HG03095 (cell line): ENCODE measurements around the gene FHIT.

Experiments
- ATAC-seq: cut with Tn5 transposase; IDR thresholded peaks from one replicate; pipeline ENCODE4 v1.9.1; 2021; ENCODE audit warnings: moderate library complexity; ENCODE audit not compliant: unreplicated experiment

The FHIT gene

DNA sequence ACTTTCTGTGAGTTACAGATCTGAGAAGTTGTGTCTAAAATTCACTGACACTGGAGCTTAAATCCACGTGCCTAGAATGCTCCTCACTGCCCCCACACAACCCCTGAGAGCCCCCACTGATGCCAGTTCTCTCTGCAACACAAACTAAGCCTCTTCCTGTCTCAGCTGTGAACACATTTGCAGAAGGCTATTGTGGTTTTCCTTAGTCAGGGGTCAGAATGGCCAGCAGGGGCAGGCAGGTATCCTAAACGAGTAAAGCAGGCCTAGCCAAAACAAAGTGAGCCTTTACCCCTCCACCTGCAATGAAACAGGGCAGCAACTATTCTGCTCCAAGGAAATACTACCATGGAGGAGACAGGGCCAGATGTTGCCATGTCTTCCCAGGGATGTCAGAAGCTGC, 78.6 kb downstream of the FHIT start:
- ATAC-seq, result peak; percentile 57

DNA sequence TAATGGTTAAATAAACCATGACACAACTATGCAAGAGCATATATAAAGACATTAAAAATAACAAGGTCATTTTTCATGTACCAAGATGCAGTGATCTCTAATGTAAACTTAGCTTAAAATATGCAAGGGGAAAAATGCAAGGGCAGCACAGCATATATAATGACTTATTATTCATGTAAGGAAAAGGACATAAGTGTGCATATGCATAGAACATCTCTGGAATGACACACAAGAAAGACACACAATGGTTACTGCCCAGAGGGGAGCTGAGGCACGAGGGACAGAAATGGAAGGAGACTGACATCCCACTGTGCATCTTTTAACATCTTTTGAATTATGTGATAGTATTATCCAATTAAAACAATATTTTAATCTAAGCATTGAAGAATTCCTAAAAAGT, 79.0 kb downstream of the FHIT start:
- no peak for ATAC-seq

DNA sequence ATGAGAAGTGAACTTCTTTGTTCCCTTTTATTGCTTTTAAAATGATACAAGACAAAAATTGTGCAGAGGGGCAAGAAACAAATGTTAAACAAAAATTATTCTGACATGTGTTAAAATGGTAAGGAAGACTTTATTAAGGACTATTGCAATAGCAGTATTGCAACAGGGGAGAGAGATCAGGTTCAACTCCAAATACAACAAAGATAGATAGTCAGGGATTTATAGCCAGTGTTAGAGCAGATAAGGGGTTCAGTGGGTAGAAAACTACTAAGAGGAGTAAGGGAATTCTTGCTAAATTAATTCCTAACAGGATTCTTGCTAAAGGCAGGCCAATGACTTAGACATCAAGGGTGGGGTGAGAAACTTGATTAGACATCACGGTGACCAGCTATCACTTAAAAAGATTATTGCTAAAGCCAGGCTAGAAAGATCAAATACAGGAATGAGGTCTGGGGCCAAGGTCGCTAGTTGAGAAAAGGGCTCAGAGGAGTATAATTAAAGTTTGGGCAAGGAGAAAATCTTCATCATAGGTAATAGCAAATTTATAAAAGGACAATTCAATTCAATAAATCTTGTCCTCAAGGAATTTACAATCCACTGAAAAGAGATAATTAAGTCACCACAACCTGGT, 81.5 kb downstream of the FHIT start:
- ATAC-seq, result no peak

- ATAC-seq, result no peak
Measured at GRCh38 chr3:61168286-61168685, 83.0 kb downstream of the FHIT start.

DNA sequence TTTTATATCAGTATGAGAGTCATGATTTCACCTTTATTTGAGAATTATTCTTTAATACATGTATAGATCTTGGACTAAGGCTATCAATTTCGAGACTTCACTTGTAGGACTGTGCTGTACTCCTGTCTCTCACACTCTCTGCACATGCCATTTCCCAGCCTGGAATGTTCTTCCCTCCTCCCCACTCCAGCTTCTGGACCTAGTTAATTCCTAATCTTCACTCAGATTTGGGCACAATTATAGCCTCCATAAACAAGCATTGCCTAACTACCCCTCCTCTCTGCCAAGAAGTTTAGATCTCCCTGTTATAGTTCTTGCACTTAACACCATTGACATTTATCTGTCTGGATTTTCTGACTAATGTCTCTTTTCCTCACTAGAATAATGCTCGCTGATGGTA, 88.3 kb downstream of the FHIT start:
- no peak for ATAC-seq

GRCh38 chr3:61158667-61159066, 92.6 kb downstream of the FHIT start:
- ATAC-seq, result no peak

DNA sequence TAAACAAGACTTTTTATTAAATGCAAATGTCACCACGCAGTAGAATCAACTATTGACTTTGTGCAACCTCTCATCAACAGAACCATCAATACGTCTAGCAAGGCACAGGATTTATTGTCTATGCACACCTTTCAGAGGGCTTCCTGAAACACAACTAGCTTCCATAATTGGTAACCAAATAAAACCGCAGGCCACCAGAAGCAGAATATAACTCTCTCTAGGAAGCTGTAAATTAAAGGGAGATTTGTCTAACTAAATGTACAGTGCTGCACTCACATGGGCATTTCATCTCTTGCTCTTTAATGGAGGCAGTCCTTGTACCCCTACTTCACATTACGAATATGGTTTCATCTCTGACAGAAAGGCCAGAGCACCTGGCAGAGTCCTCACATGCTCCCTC, 93.0 kb downstream of the FHIT start:
- no peak for ATAC-seq

- no peak for ATAC-seq
Measured at GRCh38 chr3:61157414-61157813, 93.8 kb downstream of the FHIT start.

- no peak for ATAC-seq
Measured at GRCh38 chr3:61155701-61156292, 95.5 kb downstream of the FHIT start.

DNA sequence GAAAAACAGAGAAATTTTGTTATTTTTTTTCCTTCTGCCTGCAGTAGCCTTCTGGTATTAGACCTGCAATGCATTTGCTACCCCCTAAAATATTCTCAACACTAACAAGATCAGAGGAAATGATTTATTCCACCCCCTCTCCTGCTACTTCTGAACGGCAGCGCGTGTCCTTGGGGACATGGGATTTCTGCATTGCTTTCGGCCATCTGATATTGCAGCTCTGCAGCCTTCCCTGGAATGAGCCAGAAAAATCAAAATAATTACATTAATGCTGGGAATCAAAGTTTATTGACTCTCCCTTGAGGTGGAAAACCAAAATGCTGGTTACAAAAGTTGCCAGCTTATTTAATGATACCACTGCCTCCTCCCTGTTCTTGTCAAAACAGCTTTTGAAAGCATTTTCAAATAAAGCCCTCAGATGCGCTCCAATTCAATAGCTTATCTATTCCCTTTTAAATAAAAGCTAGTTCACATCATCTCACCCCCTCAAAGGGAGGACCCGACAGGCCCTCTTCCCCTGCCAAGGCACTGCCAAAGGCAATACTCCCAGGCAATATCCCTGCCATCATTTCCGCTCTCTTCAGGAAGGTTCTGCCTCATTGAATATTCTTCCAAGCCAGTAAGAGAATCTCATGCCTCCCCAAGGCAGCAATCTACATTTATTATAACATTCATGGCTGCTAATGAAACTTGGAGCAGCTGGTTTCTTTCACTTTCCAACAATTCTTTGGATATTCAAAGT, 96.6 kb downstream of the FHIT start:
- ATAC-seq, result no peak

GRCh38 chr3:61152071-61152470, 99.2 kb downstream of the FHIT start:
- ATAC-seq, result no peak

DNA sequence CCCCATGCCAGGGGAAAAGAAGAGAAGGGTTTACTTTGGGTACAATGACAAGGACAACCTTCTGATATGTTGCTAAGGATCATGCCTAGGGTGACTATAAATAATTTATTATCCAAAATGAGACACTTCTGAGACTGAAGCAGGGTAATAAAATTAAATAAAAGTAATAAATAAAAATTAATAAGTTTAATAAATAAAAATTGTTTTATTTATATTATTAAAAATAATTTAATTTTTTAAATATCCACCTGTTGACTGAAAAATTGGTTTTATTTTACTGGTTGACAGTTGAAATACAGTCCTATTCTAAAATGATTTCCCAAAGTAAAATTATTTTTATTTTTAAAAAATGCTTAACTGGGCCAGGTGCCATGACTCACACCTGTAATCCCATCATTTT, 102.0 kb downstream of the FHIT start:
- ATAC-seq, result no peak

DNA sequence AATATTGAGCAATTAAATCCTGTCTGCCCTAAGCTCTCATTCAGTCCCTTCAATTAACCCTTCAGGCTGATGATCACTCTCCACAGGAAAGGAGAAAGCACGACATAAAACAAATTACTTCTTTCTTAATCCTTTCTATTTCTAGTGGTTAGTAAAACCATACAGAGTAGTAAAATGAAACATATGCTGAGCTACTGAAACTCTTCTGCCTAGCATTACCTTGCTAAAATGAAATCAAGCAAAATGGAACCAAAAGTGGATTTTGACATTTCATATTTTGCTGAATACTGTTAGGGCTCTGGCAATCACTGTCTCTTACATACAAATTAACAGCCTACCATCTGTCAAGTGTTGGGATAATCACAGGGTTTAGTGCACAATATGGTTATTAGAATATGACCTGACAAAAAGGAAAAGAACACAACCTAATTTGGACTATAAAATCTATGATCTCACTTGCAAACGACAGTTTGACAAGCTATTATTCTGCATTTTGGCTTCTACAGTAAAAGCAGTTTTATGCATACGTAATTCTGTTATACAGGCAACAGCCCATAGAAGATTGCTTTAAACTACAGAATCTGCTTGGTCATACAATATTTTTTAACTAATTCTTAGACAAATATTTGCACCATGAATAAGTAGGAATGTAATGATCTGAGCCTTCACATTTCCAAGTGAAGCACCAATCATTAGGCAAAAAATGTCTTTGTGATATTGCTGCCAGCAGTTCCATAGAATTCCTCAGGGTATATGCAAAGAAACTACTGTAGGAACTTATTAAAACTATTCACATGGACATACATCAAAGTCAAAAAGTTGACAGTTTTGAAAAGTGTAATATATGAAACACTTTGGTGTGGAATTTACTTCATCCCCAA, 105.0 kb downstream of the FHIT start:
- ATAC-seq, result no peak

- ATAC-seq, result no peak
Measured at GRCh38 chr3:61141697-61142096, 109.6 kb downstream of the FHIT start.

GRCh38 chr3:61141227-61141626, 110.0 kb downstream of the FHIT start:
- ATAC-seq, result no peak

- ATAC-seq, result no peak
Measured at GRCh38 chr3:61139686-61140085, 111.6 kb downstream of the FHIT start.

- ATAC-seq, result no peak
Measured at GRCh38 chr3:61138401-61138800, 112.9 kb downstream of the FHIT start.

- no peak for ATAC-seq
Measured at GRCh38 chr3:61136191-61136590, 115.1 kb downstream of the FHIT start.

DNA sequence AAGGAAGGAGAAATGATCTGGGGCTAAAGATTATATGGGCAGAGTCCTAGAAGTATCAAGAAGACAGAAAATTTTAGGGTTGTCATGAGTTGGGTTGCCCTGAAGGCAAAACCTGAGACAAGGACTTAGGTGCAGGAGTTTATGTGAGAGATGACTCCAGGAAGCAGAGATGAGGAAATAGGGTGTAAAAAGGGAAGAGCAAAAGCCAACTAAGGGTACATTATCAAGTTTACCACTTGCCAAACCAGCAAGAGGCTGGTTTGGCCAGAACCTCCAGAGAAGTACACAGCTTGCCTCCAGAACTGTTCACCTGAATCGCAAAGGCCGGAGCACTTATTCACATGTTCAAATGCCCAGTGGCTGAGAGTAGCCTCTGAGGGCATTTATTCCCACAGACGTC, 116.7 kb downstream of the FHIT start:
- no peak for ATAC-seq

GRCh38 chr3:61132062-61132461, 119.2 kb downstream of the FHIT start:
- peak; percentile 62 for ATAC-seq

DNA sequence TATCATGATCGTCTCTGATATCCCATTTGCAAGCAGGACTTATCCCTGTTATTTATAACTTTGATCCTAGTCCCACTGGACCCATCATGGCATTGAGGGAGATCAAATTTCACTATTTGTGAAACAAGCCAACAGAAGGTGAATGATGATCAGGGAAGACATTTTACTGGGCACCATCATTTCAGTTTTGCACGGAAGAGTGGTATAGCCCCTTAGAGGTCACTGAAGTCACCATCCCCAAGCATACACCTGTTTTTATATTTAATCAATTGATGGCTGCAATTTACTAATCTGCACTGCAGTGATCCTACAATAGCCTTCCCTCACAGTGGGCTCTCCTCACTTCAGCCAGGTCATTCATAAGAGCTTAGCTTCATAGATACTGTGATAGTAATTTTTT, 132.4 kb downstream of the FHIT start:
- ATAC-seq, result no peak
